WTC11 (cell line): ENCODE measurements around the gene TGFBRAP1. TPM values are rescaled to one million over a fixed set of nuclear protein-coding genes. Genes with fewer than 3 reads are reported as not detected.

Experiments used
- ATAC-seq: fragments of 200-7000 bp; cut with Tn5 transposase; 2 replicates; pipeline ENCODE4 v1.10.0; 2021; ENCODE audit warnings: mild to moderate bottlenecking, moderate library complexity
- CTCF ChIA-PET: fragments of 300-600 bp; sonication (Branson Sonifier 250); formaldehyde crosslinking; loops from one replicate; lab custom pipeline; 2021; ENCODE audit warnings: antibody characterized with exemption; lab: Charles Lee
- POLR2A ChIA-PET: fragments of 350-600 bp; sonication (Branson Sonifier 250); formaldehyde crosslinking; loops from one replicate; lab custom pipeline; 2021; ENCODE audit warnings: antibody characterized with exemption; lab: Charles Lee
- DNase-seq: peaks from one replicate; pipeline ENCODE4 v3.0.0; 2021; ENCODE audit warnings: low spot score
- H3K27ac Mint-ChIP-seq: 2 replicates; pipeline ENCODE4 v1.8.0; 2021; ENCODE audit warnings: mixed read lengths
- H3K27me3 Mint-ChIP-seq: 2 replicates; pipeline ENCODE4 v1.8.0; 2021; ENCODE audit warnings: low read depth, mild to moderate bottlenecking, moderate library complexity, mixed read lengths
- H3K36me3 Mint-ChIP-seq: 2 replicates; pipeline ENCODE4 v1.8.0; 2021; ENCODE audit warnings: mixed read lengths
- H3K4me1 Mint-ChIP-seq: 2 replicates; pipeline ENCODE4 v1.8.0; 2022; ENCODE audit warnings: mixed read lengths
- H3K4me3 Mint-ChIP-seq: 2 replicates; pipeline ENCODE4 v1.8.0; 2021; ENCODE audit warnings: mild to moderate bottlenecking, moderate library complexity, mixed read lengths
- H3K9me3 Mint-ChIP-seq: 2 replicates; pipeline ENCODE4 v1.8.0; 2021; ENCODE audit warnings: mixed read lengths
- FOXP1 ChIP-seq: sonication (generic); formaldehyde crosslinking; IDR thresholded peaks from 2 replicates; pipeline ENCODE4 v1.8.0; 2022; ENCODE audit warnings: missing genetic modification reagents, mild to moderate bottlenecking, moderate library complexity, borderline replicate concordance
- GRHL2 ChIP-seq: fragments of 250-450 bp; sonication (Bioruptor Pico); IDR thresholded peaks from 2 replicates; pipeline ENCODE4 v1.8.0; 2022; ENCODE audit warnings: mild to moderate bottlenecking, moderate library complexity; ENCODE audit not compliant: insufficient replicate concordance, severe bottlenecking
- JAZF1 ChIP-seq: fragments of 250-450 bp; sonication (Bioruptor Pico); IDR thresholded peaks from 2 replicates; pipeline ENCODE4 v1.9.0; 2021; ENCODE audit warnings: moderate library complexity, mild to moderate bottlenecking, inconsistent platforms
- MYBL2 ChIP-seq: sonication (generic); formaldehyde crosslinking; IDR thresholded peaks from 2 replicates; pipeline ENCODE4 v1.8.1; 2023; ENCODE audit warnings: mild to moderate bottlenecking, moderate library complexity, missing genetic modification reagents
- NFATC4 ChIP-seq: fragments of 250-450 bp; sonication (Bioruptor Pico); IDR thresholded peaks from 2 replicates; pipeline ENCODE4 v1.9.0; 2021; ENCODE audit warnings: mild to moderate bottlenecking
- PRRX2 ChIP-seq: fragments of 250-450 bp; sonication (Bioruptor Pico); IDR thresholded peaks from 2 replicates; pipeline ENCODE4 v1.8.0; 2021; ENCODE audit warnings: mild to moderate bottlenecking
- TCF7 ChIP-seq: sonication (generic); formaldehyde crosslinking; IDR thresholded peaks from 2 replicates; pipeline ENCODE4 v1.8.0; 2022; ENCODE audit warnings: mild to moderate bottlenecking, low read depth, missing genetic modification reagents, moderate library complexity
- ZNF121 ChIP-seq: sonication (generic); formaldehyde crosslinking; IDR thresholded peaks from 2 replicates; pipeline ENCODE4 v1.8.0; 2023; ENCODE audit warnings: missing genetic modification reagents
- ZNF263 ChIP-seq: sonication (generic); formaldehyde crosslinking; IDR thresholded peaks from 2 replicates; pipeline ENCODE4 v1.8.1; 2022; ENCODE audit warnings: low read depth, mild to moderate bottlenecking, moderate library complexity, missing genetic modification reagents
- total RNA-seq: library from RNA; stranded (reverse); gene quantifications from 3 replicates; pipeline ENCODE4 v1.2.3, GENCODE V29; 2021
- TF ChIP-seq, protein P1 (sequence below): sonication (generic); formaldehyde crosslinking; conservative IDR thresholded peaks from 2 replicates; pipeline ENCODE4 v1.8.1; 2023; ENCODE audit warnings: mild to moderate bottlenecking, low read depth, missing genetic modification reagents, moderate library complexity
- TF ChIP-seq, protein P2 (sequence below): sonication (generic); formaldehyde crosslinking; IDR thresholded peaks from 2 replicates; pipeline ENCODE4 v1.8.1; 2023; ENCODE audit warnings: mild to moderate bottlenecking, moderate library complexity, missing genetic modification reagents
- TF ChIP-seq, protein P3 (sequence below): sonication (generic); formaldehyde crosslinking; IDR thresholded peaks from 2 replicates; pipeline ENCODE4 v1.8.1; 2022; ENCODE audit warnings: mild to moderate bottlenecking, moderate library complexity, missing genetic modification reagents
- TF ChIP-seq, protein P4 (sequence below): sonication (generic); formaldehyde crosslinking; IDR thresholded peaks from 2 replicates; pipeline ENCODE4 v1.8.0; 2023; ENCODE audit warnings: missing genetic modification reagents, mild to moderate bottlenecking, borderline replicate concordance
- TF ChIP-seq, protein P5 (sequence below): sonication (generic); formaldehyde crosslinking; IDR thresholded peaks from 2 replicates; pipeline ENCODE4 v1.8.1; 2022; ENCODE audit warnings: low read depth, mild to moderate bottlenecking, moderate library complexity, missing genetic modification reagents, borderline replicate concordance
- TF ChIP-seq, protein P6 (sequence below): fragments of 250-450 bp; sonication (Bioruptor Pico); conservative IDR thresholded peaks from 2 replicates; pipeline ENCODE4 v1.9.0; 2021; ENCODE audit warnings: mild to moderate bottlenecking

The TGFBRAP1 gene
- total RNA-seq, 1 experiment from 2014 or later = 16.3 TPM

DNA sequence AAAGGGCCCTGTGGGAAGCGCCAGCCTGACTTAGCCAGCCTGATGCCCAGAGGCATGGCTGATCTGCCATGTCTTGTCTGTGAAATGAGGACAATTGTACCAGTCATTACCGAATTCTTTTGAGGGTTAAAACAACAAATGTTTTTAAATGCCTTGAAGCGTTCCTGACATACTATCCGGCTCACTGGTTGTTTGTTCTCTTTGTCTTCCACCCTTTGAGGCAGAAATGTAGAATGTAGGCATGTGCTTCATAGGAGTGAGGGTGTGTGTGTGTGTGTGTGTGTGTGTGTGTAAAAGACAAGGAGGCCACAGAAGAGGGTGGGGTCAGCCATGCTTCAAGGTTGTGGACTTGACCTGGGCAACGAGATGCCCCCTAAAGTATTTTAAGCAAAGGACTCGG lies 35.5 kb downstream of the TGFBRAP1 start (continued):
- TF ChIP-seq, protein P1, sequence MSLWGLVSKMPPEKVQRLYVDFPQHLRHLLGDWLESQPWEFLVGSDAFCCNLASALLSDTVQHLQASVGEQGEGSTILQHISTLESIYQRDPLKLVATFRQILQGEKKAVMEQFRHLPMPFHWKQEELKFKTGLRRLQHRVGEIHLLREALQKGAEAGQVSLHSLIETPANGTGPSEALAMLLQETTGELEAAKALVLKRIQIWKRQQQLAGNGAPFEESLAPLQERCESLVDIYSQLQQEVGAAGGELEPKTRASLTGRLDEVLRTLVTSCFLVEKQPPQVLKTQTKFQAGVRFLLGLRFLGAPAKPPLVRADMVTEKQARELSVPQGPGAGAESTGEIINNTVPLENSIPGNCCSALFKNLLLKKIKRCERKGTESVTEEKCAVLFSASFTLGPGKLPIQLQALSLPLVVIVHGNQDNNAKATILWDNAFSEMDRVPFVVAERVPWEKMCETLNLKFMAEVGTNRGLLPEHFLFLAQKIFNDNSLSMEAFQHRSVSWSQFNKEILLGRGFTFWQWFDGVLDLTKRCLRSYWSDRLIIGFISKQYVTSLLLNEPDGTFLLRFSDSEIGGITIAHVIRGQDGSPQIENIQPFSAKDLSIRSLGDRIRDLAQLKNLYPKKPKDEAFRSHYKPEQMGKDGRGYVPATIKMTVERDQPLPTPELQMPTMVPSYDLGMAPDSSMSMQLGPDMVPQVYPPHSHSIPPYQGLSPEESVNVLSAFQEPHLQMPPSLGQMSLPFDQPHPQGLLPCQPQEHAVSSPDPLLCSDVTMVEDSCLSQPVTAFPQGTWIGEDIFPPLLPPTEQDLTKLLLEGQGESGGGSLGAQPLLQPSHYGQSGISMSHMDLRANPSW = no peak
- TF ChIP-seq, all 79 proteins: peak for 0

DNA sequence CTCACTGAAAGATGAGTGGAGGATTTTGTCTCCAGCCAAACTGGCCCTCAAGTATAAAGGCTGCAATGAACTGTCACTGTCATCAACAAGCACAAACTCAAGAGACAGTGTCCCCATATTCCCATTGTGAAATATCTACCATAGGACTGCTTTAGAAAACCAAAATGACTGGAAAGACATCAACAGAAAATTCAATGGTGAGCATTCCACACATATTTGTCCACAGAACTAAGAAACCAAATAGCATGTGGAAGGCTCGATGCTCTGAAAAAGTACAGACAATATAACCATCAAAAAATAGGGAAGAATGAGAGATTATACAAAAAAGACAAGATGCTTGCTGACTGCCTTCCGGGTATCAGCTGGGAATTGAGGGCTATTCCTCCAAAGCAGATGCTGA lies 37.6 kb downstream of the TGFBRAP1 start:
- Mint-ChIP-seq H3K27ac (no peak overlapping the region), H3K27me3 (no peaks in the 10 kb centered on the region), H3K36me3 (peaks cover 29% of the 10 kb centered on the region), H3K4me1 (no peaks in the 10 kb centered on the region), H3K4me3 (no peak overlapping the region), H3K9me3 (no peaks in the 10 kb centered on the region)
- ATAC-seq (no peak), DNase-seq (no peak)
- CTCF ChIA-PET = no interaction called here
- TF ChIP-seq GRHL2 (CRISPR knock-in tag) (no peak), TCF7 (CRISPR knock-in tag) (no peak), ZNF263 (CRISPR knock-in tag) (no peak), PRRX2 (CRISPR knock-in tag) (no peak), ZNF121 (CRISPR knock-in tag) (no peak), FOXP1 (CRISPR knock-in tag) (no peak), MYBL2 (CRISPR knock-in tag) (no peak), NFATC4 (CRISPR knock-in tag) (no peak), JAZF1 (CRISPR knock-in tag) (no peak)
- TF ChIP-seq, protein P2, sequence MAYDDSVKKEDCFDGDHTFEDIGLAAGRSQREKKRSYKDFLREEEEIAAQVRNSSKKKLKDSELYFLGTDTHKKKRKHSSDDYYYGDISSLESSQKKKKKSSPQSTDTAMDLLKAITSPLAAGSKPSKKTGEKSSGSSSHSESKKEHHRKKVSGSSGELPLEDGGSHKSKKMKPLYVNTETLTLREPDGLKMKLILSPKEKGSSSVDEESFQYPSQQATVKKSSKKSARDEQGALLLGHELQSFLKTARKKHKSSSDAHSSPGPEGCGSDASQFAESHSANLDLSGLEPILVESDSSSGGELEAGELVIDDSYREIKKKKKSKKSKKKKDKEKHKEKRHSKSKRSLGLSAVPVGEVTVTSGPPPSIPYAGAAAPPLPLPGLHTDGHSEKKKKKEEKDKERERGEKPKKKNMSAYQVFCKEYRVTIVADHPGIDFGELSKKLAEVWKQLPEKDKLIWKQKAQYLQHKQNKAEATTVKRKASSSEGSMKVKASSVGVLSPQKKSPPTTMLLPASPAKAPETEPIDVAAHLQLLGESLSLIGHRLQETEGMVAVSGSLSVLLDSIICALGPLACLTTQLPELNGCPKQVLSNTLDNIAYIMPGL (CRISPR knock-in tag) = no peak
- TF ChIP-seq, protein P3, sequence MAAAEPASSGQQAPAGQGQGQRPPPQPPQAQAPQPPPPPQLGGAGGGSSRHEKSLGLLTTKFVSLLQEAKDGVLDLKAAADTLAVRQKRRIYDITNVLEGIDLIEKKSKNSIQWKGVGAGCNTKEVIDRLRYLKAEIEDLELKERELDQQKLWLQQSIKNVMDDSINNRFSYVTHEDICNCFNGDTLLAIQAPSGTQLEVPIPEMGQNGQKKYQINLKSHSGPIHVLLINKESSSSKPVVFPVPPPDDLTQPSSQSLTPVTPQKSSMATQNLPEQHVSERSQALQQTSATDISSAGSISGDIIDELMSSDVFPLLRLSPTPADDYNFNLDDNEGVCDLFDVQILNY (CRISPR knock-in tag) = no peak
- TF ChIP-seq, protein P4, sequence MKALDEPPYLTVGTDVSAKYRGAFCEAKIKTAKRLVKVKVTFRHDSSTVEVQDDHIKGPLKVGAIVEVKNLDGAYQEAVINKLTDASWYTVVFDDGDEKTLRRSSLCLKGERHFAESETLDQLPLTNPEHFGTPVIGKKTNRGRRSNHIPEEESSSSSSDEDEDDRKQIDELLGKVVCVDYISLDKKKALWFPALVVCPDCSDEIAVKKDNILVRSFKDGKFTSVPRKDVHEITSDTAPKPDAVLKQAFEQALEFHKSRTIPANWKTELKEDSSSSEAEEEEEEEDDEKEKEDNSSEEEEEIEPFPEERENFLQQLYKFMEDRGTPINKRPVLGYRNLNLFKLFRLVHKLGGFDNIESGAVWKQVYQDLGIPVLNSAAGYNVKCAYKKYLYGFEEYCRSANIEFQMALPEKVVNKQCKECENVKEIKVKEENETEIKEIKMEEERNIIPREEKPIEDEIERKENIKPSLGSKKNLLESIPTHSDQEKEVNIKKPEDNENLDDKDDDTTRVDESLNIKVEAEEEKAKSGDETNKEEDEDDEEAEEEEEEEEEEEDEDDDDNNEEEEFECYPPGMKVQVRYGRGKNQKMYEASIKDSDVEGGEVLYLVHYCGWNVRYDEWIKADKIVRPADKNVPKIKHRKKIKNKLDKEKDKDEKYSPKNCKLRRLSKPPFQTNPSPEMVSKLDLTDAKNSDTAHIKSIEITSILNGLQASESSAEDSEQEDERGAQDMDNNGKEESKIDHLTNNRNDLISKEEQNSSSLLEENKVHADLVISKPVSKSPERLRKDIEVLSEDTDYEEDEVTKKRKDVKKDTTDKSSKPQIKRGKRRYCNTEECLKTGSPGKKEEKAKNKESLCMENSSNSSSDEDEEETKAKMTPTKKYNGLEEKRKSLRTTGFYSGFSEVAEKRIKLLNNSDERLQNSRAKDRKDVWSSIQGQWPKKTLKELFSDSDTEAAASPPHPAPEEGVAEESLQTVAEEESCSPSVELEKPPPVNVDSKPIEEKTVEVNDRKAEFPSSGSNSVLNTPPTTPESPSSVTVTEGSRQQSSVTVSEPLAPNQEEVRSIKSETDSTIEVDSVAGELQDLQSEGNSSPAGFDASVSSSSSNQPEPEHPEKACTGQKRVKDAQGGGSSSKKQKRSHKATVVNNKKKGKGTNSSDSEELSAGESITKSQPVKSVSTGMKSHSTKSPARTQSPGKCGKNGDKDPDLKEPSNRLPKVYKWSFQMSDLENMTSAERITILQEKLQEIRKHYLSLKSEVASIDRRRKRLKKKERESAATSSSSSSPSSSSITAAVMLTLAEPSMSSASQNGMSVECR = no peak
- TF ChIP-seq, protein P5, sequence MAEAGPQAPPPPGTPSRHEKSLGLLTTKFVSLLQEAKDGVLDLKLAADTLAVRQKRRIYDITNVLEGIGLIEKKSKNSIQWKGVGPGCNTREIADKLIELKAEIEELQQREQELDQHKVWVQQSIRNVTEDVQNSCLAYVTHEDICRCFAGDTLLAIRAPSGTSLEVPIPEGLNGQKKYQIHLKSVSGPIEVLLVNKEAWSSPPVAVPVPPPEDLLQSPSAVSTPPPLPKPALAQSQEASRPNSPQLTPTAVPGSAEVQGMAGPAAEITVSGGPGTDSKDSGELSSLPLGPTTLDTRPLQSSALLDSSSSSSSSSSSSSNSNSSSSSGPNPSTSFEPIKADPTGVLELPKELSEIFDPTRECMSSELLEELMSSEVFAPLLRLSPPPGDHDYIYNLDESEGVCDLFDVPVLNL = no peak
- TF ChIP-seq, protein P6, sequence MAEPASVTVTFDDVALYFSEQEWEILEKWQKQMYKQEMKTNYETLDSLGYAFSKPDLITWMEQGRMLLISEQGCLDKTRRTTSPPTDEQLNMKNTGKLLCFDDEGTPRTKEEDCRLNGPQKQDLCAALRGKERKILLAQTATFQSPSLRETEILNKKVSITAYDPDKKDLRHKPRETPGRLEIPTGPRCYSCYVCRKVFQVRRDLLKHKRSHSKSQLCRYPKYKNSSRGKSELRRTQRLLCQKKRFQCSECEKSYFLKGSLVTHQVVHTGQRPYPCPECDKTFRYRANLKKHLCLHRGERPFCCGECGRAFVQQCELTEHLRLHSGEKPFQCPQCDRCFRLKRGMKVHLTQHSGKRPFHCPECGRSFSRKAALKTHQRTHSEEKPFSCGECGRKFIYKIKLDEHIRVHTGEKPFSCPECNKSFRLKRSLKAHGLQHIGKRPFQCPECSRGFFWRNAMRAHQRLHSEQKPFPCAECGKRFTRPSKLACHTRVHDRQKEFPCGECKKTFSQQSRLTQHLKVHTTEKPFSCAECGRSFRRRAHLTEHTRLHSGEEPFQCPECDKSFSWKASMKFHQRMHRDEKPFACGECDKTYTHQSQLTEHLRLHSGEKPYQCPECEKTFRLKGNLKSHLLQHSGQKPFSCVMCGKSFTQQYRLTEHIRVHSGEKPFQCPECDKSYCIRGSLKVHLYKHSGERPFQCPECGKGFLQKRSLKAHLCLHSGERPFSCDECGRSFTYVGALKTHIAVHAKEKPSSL (CRISPR knock-in tag) = no peak
- POLR2A ChIA-PET = no interaction called here
